VCaP (cell line): ENCODE data around the gene SPAAR.

ENCODE experiments used
- H3K27ac ChIP-seq: fragments of 450-650 bp; 2 replicates; pipeline ENCODE4 v1.5.1; 2017
- TF ChIP-seq, protein P1 (sequence below): fragments of 450-650 bp; conservative IDR thresholded peaks from 2 replicates; pipeline ENCODE4 v1.5.1; 2017; ENCODE audit warnings: mild to moderate bottlenecking, moderate library complexity

SPAAR gene

DNA sequence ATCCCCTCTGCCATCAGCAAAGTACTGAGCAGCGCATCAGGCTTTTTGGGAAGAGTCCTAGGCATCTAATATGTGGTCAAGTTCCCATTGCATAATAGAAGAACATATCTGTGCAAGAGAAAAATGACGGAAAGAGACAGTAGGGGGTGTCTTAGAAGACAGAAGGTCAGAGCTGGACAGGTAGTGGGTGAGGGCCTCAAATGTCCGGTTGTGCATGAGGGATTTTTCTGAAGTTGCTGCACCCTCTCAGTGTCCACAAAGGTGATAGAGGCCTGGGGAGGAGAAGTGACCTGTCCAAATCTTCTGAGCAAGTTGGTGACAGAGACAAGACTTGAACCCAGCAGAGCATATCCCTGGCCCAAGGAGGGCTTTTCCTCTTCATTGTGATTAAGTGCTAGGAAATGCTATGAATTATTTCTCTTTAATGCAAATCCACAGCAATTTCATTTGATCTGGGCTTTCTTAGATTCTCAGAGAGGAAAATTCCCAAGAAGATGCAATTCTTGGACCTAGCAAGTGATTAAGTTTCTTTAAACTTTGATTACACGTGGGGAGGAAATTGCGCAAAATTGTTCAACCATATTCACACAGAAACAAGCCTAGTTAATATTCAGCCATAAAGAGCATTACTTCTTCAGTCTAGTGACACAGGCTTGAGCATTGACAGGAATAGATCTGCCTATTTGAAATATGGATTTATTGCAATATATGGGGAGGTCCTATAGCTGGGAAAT lies 49.0 kb downstream of the SPAAR start, which contains the start of gene OR2S2:
OR2S2 (minus strand) TSS at position 51 of the 734 bp plus-strand sequence. CDS start 56 bp downstream, outside the sequence.
- no peak within 1 kb of the TSS for H3K27ac ChIP-seq
- TF ChIP-seq, protein P1, sequence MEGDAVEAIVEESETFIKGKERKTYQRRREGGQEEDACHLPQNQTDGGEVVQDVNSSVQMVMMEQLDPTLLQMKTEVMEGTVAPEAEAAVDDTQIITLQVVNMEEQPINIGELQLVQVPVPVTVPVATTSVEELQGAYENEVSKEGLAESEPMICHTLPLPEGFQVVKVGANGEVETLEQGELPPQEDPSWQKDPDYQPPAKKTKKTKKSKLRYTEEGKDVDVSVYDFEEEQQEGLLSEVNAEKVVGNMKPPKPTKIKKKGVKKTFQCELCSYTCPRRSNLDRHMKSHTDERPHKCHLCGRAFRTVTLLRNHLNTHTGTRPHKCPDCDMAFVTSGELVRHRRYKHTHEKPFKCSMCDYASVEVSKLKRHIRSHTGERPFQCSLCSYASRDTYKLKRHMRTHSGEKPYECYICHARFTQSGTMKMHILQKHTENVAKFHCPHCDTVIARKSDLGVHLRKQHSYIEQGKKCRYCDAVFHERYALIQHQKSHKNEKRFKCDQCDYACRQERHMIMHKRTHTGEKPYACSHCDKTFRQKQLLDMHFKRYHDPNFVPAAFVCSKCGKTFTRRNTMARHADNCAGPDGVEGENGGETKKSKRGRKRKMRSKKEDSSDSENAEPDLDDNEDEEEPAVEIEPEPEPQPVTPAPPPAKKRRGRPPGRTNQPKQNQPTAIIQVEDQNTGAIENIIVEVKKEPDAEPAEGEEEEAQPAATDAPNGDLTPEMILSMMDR = no peak

DNA sequence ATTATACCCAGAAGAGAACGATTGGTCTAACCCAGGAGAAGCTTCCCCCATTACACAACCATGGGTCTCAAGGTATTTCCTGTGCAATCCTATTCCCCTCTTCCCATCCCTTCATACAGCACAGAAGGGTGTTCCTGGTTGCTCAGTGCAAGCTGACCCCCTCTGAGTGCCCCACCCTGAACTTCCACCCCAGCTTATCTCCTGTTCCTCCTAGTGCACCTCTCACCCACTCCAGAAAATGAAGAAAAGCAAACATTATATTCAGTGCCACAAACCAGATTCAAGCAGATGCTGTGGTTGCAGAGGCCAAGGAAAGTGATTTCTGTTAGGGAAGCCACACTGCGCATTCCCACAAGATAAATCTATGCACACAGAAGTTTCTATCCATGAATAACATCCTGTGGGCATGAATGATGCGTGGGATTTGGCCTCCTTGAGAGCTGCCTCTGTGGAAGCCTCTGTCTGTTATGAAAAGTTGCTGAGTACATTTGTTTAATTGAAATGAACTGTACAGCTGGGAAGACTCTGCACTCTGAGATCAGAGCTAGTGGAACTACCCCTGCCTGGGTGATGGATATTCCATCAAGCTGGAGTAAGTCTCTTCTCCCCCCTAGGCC lies 50.9 kb downstream of the SPAAR start:
- no peak overlapping the region for H3K27ac ChIP-seq

More for the DNA sequence above, 50.9 kb downstream of the SPAAR start:
- TF ChIP-seq, protein P1 = no peak
